AG20443 (cell line): ENCODE data around the gene RUFY3.

Experiments
- DNase-seq: peaks from one replicate; pipeline ENCODE4 v3.0.0; 2012; ENCODE audit warnings: low spot score, mixed read lengths

The RUFY3 gene

GRCh38 chr4:70841211-70841610 is 119.4 kb downstream of the RUFY3 start:
- DNase-seq: no peak

DNA sequence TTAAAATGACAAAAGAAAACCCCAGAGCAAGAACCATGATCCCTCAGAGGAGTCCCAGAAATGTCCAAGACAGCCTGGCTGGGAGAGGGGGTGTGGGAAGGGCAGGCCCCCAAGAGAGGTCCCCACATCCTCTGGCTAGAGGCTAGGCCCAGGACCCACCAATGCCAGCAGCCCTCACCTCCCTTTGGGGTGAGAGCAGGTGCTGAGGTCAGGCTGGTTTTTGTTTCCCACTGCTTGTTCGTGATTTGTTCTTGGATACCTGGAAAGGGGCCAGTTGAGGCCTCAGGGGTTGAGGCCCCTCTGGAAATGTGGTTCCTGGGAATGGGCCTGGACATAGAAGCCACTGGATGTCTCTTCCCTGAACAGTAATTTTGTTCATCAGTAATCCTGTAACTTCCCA is 120.2 kb downstream of the RUFY3 start:
- no peak for DNase-seq

- no peak for DNase-seq
Observed at GRCh38 chr4:70842761-70843435, 121.1 kb downstream of the RUFY3 start.

- no peak for DNase-seq
Observed at GRCh38 chr4:70844180-70844579, 122.4 kb downstream of the RUFY3 start.

DNA sequence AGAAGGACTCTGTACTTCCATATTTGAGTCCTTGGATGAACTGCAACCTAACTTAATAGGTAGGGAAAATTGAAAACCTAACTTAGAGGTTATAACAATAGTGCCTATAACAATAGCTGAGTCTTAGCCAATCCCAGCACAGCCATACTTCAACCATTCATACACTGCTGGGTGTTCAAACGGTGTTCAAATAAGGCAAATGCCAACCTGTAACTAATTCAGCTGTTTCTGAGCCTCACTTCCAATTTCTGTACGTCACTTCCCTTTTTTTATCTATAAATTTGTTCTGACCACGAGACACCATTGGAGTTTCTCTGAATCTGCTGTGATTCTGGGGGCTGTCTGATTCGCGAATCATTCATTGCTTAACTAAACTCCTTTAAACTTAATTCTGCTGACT is 127.5 kb downstream of the RUFY3 start:
- DNase-seq: no peak

GRCh38 chr4:70855464-70855863 is 133.7 kb downstream of the RUFY3 start:
- DNase-seq: no peak
